Heart left ventricle (tissue), 13 donors: ENCODE measurements around the gene LLPH.

ENCODE experiments used
- CTCF ChIP-seq, 12 donors: fragments of 200-600 bp; sonication (generic) in 4 of 12; IDR thresholded peaks; one replicate each; pipeline versions ENCODE4 v1.5.0 to v1.8.0; 2018 to 2022; ENCODE audit warnings: antibody characterized with exemption in 12 of 12, mild to moderate bottlenecking in 5 of 12
- POLR2A ChIP-seq, 2 donors: fragments of 450-650 bp; IDR thresholded peaks; one replicate each; pipeline ENCODE4 v1.6.1; 2017; ENCODE audit warnings: antibody characterized with exemption in 2 of 2, mild to moderate bottlenecking in 2 of 2, moderate library complexity in 2 of 2
- donor health status: ischemic (EF 13 %, LVEDD 7.1; RV severe dilation, severe dysfunction).
- donor health status: DM: no; HTN: yes; CAD: no.
- donor health status: DM: no; HTN: no; CAD: no.
- donor health status: ischemic (EF 25% LVEDD 6.9; RV normal size, moderate dysfunction).
- donor health status: ischemic (EF 25% LVEDD 5.7; RV mildly dilated, moderate dysfunction).
- donor health status: ischemic (EF 35%, LVEDD 5.7; RV mildly dilated, moderate dysfunction).
- donor health status: nonischemic (EF 11% LVEDD 7.7; RV severe dilation, severe dysfunction).
- donor health status: DM: yes; HTN: yes; CAD: no.
- donor health status: PGD.
- donor health status: ischemic (EF 29% LVEDD 5.4; RV normal size, mild dysfunction).
- donor health status: nonischemic (EF 23%, LVEDD 6.1; RV moderate dilation, normal function).

DNA sequence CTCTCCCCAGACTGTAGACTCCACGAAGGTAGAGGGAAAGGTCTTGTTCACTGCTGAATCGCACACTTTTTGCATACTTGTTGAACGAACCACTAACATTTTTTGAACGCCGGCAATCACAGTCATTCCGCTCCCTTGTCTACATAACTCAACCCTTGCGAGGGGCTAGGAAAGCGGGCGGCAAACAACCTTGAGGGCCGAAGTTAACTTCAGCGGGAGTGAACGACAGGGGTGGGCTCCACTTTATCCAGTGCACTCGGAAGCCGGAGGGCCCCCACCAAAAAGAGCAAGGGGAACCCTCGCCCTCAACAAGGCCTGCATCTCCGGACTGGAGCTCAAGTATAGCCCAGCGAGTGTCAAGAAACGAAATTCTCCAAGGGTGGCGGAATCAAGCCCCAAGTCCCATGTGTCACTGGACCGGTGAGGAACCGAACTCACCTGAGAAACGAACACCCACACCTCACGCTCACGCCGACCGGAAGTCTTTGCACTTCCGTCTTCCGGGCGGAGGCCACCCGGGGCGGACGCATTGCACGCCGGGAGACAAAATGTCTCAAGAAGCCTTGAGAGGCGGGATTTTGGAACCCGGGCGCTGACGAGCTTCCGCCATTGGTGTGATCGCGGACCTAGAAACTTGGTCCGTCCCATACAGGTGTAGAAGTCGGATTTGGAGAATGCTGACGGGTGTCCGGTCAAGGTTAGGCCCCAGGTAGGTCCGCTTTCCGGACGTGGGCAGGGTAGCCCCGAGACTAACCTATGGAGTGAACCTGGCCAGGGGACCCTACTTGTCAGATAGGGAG, at the start of gene LLPH:
- TF ChIP-seq POLR2A (IDR thresholded peaks at IDR 0.05) (peak in 1 of 2 donors; percentile 52), CTCF (IDR thresholded peaks at IDR 0.05) (peak in 1 of 12 donors; percentile 7)
